AG04449 (cell line): ENCODE measurements around the gene GSTA1.
"Not testable (repeated sequence)": the region's sequence is repeated elsewhere in the genome, so short reads cannot be mapped to it uniquely, and the experiment has no call there.

ENCODE experiments used
- CTCF ChIA-PET: fragments of 350-600 bp; formaldehyde crosslinking; extraction: SDS; loops from one replicate; lab custom pipeline; 2021; ENCODE audit warnings: antibody characterized with exemption; lab: Yijun Ruan, JAX
- POLR2A ChIA-PET: fragments of 400-600, 350-600 bp; formaldehyde crosslinking; extraction: SDS; loops from one replicate; lab custom pipeline; 2020; ENCODE audit warnings: antibody characterized with exemption, inconsistent platforms; lab: Yijun Ruan, JAX
- DNase-seq: peaks from one replicate; pipeline ENCODE4 v3.0.0-alpha.2; 2010; ENCODE audit warnings: low read depth, low spot score
- H3K4me3 ChIP-seq: 2 replicates; pipeline ENCODE4 v1.5.1; 2011; ENCODE audit warnings: low read depth, mild to moderate bottlenecking, control low read depth, low read length
- CTCF ChIP-seq: IDR thresholded peaks from one replicate; pipeline ENCODE4 v1.5.1; 2011; ENCODE audit warnings: mild to moderate bottlenecking, moderate library complexity, low read length, control low read depth, inconsistent platforms; ENCODE audit not compliant: insufficient read depth; ENCODE audit errors: missing control alignments

Gene GSTA1

DNA sequence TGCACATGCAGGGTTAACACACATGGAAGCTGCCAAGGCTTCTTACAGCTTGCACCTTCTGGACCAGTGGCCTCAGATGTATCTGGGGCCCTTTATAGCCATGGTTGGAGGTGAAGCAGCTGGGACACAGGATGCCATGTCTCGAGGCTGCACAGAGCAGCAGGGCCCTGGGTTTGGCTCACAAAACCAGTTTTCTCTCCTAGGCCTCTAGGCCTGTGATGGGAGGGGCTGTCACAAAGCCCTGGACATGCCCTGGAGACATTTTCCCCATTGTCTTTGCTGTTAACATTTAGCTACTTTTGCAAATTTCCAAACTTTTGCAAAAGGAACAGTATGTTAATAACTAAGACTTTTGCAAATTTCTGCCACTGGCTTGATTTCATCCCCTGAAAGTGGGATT, 18.2 kb upstream of the GSTA1 start:
- DNase-seq, result no peak
- CTCF ChIA-PET, result interaction anchor here (1.1 kb wide), 1 partner anchor 17 kb away, joined by 3 read pairs; no protein-coding TSS in a partner anchor
- POLR2A ChIA-PET, result no interaction called here
- no peak overlapping the region for H3K4me3 ChIP-seq
- no peak for TF ChIP-seq CTCF

DNA sequence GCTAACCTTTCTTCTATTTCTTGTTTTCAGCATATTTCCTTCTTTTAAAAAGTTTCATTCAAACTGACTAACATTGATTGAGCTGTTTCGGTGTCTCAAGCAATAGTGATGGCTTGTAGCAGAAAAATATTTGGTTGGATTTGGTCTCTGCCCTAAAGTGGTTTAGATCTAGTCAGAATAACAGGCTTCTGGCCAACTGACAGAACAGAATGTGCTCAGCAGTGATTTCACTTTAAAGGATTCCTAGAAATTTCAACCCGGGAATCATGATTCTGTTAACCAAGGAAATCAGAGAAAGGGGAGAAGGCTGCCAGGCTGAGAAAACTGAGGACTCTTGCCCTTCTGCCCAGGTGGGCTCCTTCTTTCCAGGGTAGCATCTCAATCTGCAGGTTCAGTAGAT, 16.6 kb upstream of the GSTA1 start:
- no peak for TF ChIP-seq CTCF
- H3K4me3 ChIP-seq, result no peak overlapping the region
- ChIA-PET POLR2A (no interaction called here), CTCF (interaction anchor here (0.9 to 1.8 kb wide), 4 partner anchors 10 to 174 kb away, joined by 3 to 5 read pairs (median 4); no protein-coding TSS in a partner anchor)
- DNase-seq, result peak; percentile 23

GRCh38 chr6:52815167-52816092, 11.8 kb upstream of the GSTA1 start:
- TF ChIP-seq CTCF, result peak; percentile 63
- ChIA-PET CTCF (interaction anchor here (0.6 to 2.3 kb wide), 6 partner anchors 13 to 178 kb away, joined by 3 to 10 read pairs (median 8); no protein-coding TSS in a partner anchor), POLR2A (no interaction called here)
- DNase-seq, result no peak
- H3K4me3 ChIP-seq, result no peak overlapping the region

GRCh38 chr6:52814545-52814944, 10.9 kb upstream of the GSTA1 start:
- H3K4me3 ChIP-seq, DNase-seq, POLR2A ChIA-PET: not testable (repeated sequence)
- CTCF ChIA-PET, result interaction anchor here (1.0 to 1.6 kb wide), 2 partner anchors 12 to 163 kb away, joined by 3 to 9 read pairs; no protein-coding TSS in a partner anchor

DNA sequence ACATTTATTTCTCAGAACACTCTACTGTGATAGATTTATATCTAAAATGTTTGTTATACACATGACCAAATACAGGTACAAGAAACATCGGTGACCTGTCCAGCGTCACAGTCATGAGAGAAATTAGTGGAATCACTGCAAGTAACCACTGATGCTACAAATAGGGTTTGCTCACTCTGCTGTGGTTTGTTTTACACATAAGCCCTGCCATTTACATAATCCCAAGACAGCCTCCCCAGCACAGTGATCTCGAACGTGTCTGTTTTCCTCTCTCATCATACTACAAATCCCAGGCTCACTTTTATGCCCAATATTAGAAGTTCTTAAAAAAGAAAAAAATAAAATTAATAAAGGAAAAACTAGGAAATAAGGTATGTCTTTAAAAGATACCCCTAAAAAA, 6.2 kb upstream of the GSTA1 start:
- CTCF ChIA-PET, result interaction anchor here (1.2 kb wide), 1 partner anchor 10 kb away, joined by 4 read pairs; no protein-coding TSS in a partner anchor
- H3K4me3 ChIP-seq, POLR2A ChIA-PET, DNase-seq: not testable (repeated sequence)

DNA sequence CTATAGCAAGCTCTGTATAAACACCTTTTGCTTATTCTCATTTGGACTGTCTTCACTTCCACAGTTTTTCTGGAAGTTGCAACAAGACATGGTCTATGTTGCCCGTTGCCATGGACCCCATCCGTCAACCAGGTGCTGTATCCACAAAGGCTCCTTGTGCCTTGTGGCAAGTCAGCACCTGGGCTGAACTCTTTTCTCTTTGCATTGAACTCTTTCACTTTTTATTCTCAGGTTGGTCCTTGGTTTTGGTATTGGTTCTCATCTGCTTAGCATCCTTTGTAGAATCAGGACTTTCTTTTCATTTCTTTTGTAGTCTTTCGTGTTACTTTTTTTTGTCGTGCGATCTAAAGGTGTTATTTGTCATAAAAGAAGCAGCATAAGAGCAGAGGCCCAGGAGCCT, 5.0 kb upstream of the GSTA1 start:
- no peak for DNase-seq
- no peak overlapping the region for H3K4me3 ChIP-seq
- POLR2A ChIA-PET, result no interaction called here
- TF ChIP-seq CTCF, result no peak
- CTCF ChIA-PET, result no interaction called here

GRCh38 chr6:52802806-52803205, 810 bp downstream of the GSTA1 start:
- no peak overlapping the region for H3K4me3 ChIP-seq
- DNase-seq, result no peak
- ChIA-PET POLR2A (no interaction called here), CTCF (interaction anchor here (2.4 kb wide), 1 partner anchor 13 kb away, joined by 9 read pairs; no protein-coding TSS in a partner anchor)
- no peak for TF ChIP-seq CTCF
